Hematopoietic multipotent progenitor cell treated with erythropoietin and hydrocortisone succinate and interleukin-3 and kit ligand, for 8 days (in vitro differentiated cells): ENCODE results near the gene LRIT1.

ENCODE experiments used
- DNase-seq: peaks from one replicate; pipeline ENCODE4 v3.0.0-alpha.2; 2015

The LRIT1 gene

DNA sequence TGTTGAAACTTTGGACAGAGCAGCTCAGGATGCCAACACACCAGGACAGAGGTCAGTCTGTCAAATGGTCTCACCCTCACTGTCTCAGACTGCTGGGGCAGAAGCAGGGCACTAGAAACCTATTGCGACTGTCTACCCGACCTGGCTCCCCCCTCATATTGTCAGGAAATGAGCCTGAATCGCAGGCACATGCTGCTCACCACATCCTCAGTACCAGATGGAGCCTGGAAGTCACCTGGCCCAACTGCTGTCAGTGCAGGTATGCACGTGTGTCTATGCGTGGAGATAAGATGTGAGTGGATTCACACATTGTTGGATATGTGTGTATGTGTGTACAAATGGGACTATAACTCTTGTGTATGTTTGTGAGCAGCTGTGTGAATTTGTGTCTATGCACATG, 50.2 kb downstream of the LRIT1 start:
- DNase-seq: no peak

DNA sequence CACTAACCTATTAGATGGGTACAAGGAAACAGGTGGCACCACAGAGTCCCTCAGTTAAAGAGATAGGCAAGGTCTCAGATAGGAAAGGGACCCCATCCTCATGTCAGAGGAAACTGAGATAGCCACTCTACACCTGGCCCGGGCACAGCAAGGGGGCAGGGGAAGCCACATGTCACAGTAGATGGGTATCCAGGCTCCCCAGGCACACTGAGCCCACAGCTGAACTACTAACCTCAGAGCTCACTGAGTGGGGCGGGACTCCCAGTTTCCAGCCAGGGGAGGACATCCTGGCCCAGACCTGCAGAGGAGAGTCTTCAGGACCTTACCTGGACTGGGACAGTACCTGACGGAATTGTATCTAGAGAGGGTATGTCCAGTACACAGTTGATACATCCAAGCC, 50.7 kb downstream of the LRIT1 start:
- no peak for DNase-seq

DNA sequence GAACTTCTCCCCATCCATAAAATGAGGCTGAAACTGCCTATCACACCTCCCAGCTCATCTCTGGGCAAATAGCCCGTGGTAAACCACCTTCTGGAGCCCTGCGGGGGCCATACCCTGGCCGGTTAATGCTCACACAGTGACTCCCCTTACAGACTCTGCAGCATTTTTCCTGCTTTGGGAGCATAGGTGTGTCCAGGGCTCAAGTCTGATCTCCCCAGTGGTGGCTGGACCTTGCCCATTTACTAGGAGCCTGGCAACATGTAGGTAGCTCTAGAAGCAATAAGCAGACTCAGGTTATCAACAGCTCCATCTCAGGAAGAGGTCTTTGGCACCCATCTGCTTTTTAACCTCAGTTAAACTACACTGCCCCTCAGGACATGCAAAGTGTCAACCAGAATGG, 52.5 kb downstream of the LRIT1 start:
- DNase-seq: no peak

DNA sequence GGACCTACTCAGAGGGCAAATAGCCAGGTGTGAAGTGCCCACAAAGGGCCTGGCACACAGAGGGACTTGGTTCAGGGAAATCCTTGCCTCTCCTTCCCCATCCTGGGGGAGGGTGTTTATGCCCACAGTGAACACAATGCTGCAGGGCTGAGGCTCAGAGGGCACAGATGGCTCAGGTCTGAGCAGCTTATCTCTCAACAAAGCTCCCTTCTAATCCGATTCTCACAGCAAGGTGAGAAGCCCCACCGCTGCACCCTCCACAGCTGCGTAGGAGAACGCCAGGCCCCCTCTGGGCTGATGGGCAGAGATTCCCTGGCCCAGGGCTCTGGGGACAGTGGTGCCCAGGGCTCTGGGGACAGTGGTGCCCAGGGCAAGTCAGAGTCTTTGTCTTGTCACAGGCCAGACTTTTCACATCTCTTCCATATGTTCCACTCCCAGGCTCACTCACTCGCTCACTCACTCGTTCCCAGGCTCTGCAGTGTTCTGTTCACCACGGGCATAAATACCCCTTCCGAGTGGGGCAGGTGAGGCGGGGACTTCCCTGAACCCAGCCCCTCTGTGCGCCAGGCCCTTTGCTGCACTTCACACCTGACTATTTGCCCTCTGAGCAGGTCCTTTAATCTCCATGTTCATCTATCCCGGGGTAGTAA, 55.7 kb downstream of the LRIT1 start:
- DNase-seq: no peak

DNA sequence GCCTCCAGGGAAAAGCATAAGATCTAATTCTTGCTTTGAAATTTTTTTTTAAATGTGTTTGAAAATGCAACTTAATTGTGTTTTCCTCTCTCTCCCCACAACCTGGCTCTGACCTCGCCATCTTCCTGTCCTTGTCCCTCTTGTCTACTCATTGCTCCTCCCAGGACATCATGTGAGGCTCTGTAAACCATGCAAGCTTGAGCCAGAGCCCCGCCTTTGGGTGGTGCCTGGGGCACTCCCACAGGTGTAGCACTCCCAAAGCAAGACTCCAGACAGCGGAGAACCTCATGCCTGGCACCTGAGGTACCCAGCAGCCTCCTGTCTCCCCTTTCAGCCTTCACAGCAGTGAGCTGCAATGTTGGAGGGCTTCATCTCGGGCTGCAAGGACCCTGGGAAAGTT, 56.8 kb downstream of the LRIT1 start:
- DNase-seq: no peak

DNA sequence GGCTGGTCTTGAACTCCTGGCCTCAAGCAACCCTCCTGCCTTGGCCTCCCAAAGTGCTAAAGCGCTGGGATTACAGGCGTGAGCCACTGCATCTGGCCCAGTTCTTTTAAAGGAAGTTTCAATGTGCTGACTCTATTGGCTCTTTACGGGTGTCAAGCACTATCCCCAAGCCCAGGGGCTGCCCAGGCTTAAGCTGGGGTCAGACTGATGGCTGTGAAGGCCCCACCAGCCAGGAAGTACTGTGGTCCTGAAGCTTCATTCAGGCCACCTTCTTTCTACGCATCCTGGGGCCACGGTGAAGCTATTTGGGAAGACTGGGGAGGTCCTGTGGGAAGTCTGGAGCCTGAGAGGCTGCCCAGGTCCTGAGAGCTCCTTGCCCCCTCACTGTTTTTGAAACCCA, 59.7 kb downstream of the LRIT1 start:
- DNase-seq: no peak
